GM12865 (cell line): ENCODE results near the gene WDFY4.

Experiments
- DNase-seq: peaks from one replicate; pipeline ENCODE4 v3.0.0; 2010; ENCODE audit warnings: low read depth
- H3K4me3 ChIP-seq: 2 replicates; pipeline ENCODE4 v1.5.1; 2011; ENCODE audit warnings: mild to moderate bottlenecking, low read depth, low read length, control low read depth
- CTCF ChIP-seq: IDR thresholded peaks from 2 replicates; pipeline ENCODE4 v1.5.1; 2011; ENCODE audit warnings: low read length, control low read depth, low read depth, inconsistent platforms; ENCODE audit not compliant: insufficient read depth; ENCODE audit errors: missing control alignments

The WDFY4 gene

GRCh38 chr10:49015700-49016099 is 331.0 kb downstream of the WDFY4 start:
- H3K4me3 ChIP-seq = no peak overlapping the region
- no peak for DNase-seq
- no peak for TF ChIP-seq CTCF

- no peak for TF ChIP-seq CTCF
- no peak for DNase-seq
These were observed 337.0 kb downstream of the WDFY4 start for GRCh38 chr10:49021685-49022084.

GRCh38 chr10:49023071-49023470 is 338.4 kb downstream of the WDFY4 start:
- no peak for TF ChIP-seq CTCF
- no peak overlapping the region for H3K4me3 ChIP-seq
- DNase-seq = no peak

More at GRCh38 chr10:49021685-49022084, 337.0 kb downstream of the WDFY4 start:
- H3K4me3 ChIP-seq = no peak overlapping the region

- TF ChIP-seq CTCF = no peak
- H3K4me3 ChIP-seq = no peak overlapping the region
- no peak for DNase-seq
These were observed 339.1 kb downstream of the WDFY4 start for GRCh38 chr10:49023752-49024151.

- no peak for TF ChIP-seq CTCF
- DNase-seq = no peak
- H3K4me3 ChIP-seq = no peak overlapping the region
These were observed 339.8 kb downstream of the WDFY4 start for GRCh38 chr10:49024484-49024883.

GRCh38 chr10:49025347-49025983 is 340.8 kb downstream of the WDFY4 start:
- H3K4me3 ChIP-seq = no peak overlapping the region
- DNase-seq = no peak
- TF ChIP-seq CTCF = no peak

- TF ChIP-seq CTCF = no peak
- no peak overlapping the region for H3K4me3 ChIP-seq
- no peak for DNase-seq
These were observed 344.0 kb downstream of the WDFY4 start for GRCh38 chr10:49028639-49029038.
